Measurements from ENCODE around the gene RAG1. TPM values are rescaled to one million over a fixed set of nuclear protein-coding genes. Genes with fewer than 3 reads are reported as not detected.

The RAG1 gene
- polyA plus RNA-seq, 4 donors: 1.3 to 3.3 (median 2.9) TPM

- DNase-seq (ENCODE audit: low read depth in 4 of 4, low spot score in 3 of 4): no peak
Observed at GRCh38 chr11:36588099-36588498, 20.3 kb downstream of the RAG1 start.

- DNase-seq (ENCODE audit: low read depth in 4 of 4, low spot score in 3 of 4): no peak
Observed at GRCh38 chr11:36590513-36590912, 22.7 kb downstream of the RAG1 start.

- DNase-seq (ENCODE audit: low read depth in 4 of 4, low spot score in 3 of 4): no peak
Observed at GRCh38 chr11:36591433-36591832, 23.6 kb downstream of the RAG1 start.

GRCh38 chr11:36594316-36594989 lies 26.6 kb downstream of the RAG1 start, which contains the start of gene IFTAP:
Gene IFTAP, plus strand, starts transcription at chr11:36594502. Its CDS starts 15,602 bp downstream, at chr11:36610104.
- peak; percentile 81 to 91 (median 86) for DNase-seq (ENCODE audit: low read depth in 4 of 4, low spot score in 3 of 4)

- no peak for DNase-seq (ENCODE audit: low read depth in 4 of 4, low spot score in 3 of 4)
Observed at GRCh38 chr11:36596880-36597279, 29.1 kb downstream of the RAG1 start.

GRCh38 chr11:36598051-36598450 lies 30.2 kb downstream of the RAG1 start, which contains the start of gene RAG2:
Gene RAG2, minus strand, starts transcription at chr11:36598236. Its CDS starts 4,068 bp downstream, at chr11:36594168.
- no peak for DNase-seq (ENCODE audit: low read depth in 4 of 4, low spot score in 3 of 4)

- no peak for DNase-seq (ENCODE audit: low read depth in 4 of 4, low spot score in 3 of 4)
Observed at GRCh38 chr11:36600180-36600579, 32.4 kb downstream of the RAG1 start.

GRCh38 chr11:36601155-36601554 lies 33.3 kb downstream of the RAG1 start:
- DNase-seq (ENCODE audit: low read depth in 4 of 4, low spot score in 3 of 4): no peak

- DNase-seq (ENCODE audit: low read depth in 4 of 4, low spot score in 3 of 4): no peak
Observed at GRCh38 chr11:36602135-36602534, 34.3 kb downstream of the RAG1 start.

- DNase-seq (ENCODE audit: low read depth in 4 of 4, low spot score in 3 of 4): no peak
Observed at GRCh38 chr11:36605221-36606216, 37.7 kb downstream of the RAG1 start.

GRCh38 chr11:36608491-36609199 lies 40.8 kb downstream of the RAG1 start:
- no peak for DNase-seq (ENCODE audit: low read depth in 4 of 4, low spot score in 3 of 4)

GRCh38 chr11:36609383-36609782 lies 41.6 kb downstream of the RAG1 start:
- no peak for DNase-seq (ENCODE audit: low read depth in 4 of 4, low spot score in 3 of 4)

- no peak for DNase-seq (ENCODE audit: low read depth in 4 of 4, low spot score in 3 of 4)
Observed at GRCh38 chr11:36615826-36616225, 48.0 kb downstream of the RAG1 start.

- no peak for DNase-seq (ENCODE audit: low read depth in 4 of 4, low spot score in 3 of 4)
Observed at GRCh38 chr11:36617543-36618362, 49.9 kb downstream of the RAG1 start.

- DNase-seq (ENCODE audit: low read depth in 4 of 4, low spot score in 3 of 4): no peak
Observed at GRCh38 chr11:36618363-36619047, 50.7 kb downstream of the RAG1 start.

GRCh38 chr11:36619502-36619901 lies 51.7 kb downstream of the RAG1 start:
- DNase-seq (ENCODE audit: low read depth in 4 of 4, low spot score in 3 of 4): peak in 1 of 4 donors; percentile 31

- DNase-seq (ENCODE audit: low read depth in 4 of 4, low spot score in 3 of 4): no peak
Observed at GRCh38 chr11:36620246-36620645, 52.4 kb downstream of the RAG1 start.

GRCh38 chr11:36622431-36623136 lies 54.8 kb downstream of the RAG1 start:
- DNase-seq (ENCODE audit: low read depth in 4 of 4, low spot score in 3 of 4): no peak

GRCh38 chr11:36623494-36623893 lies 55.7 kb downstream of the RAG1 start:
- DNase-seq (ENCODE audit: low read depth in 4 of 4, low spot score in 3 of 4): no peak

Data from left renal pelvis (tissue), 4 donors.